Aorta (tissue), 5 donors: Measurements from ENCODE around the gene MBOAT7. TPM values are rescaled to one million over a fixed set of nuclear protein-coding genes. Genes with fewer than 3 reads are reported as not detected.

ENCODE experiments used
- ATAC-seq: fragments of 200-7000 bp; cut with Tn5 transposase; one replicate; pipeline ENCODE4 v1.9.1; 2022; ENCODE audit warnings: moderate library complexity; ENCODE audit not compliant: low FRiP score
- DNase-seq, 2 donors: peaks; one replicate each; pipeline ENCODE4 v3.0.0-alpha.2; 2020
- H3K27ac ChIP-seq, 2 donors: one replicate each; pipeline ENCODE4 v1.5.1; 2013; ENCODE audit warnings: low read length in 2 of 2, mild to moderate bottlenecking in 2 of 2, moderate library complexity in 2 of 2, control low read depth in 1 of 2, inconsistent platforms in 1 of 2, low read depth in 1 of 2
- H3K27me3 ChIP-seq, 2 donors: one replicate each; pipeline ENCODE4 v1.6.1; 2013; ENCODE audit warnings: control low read depth in 1 of 2, low read length in 1 of 2, mild to moderate bottlenecking in 1 of 2, moderate library complexity in 1 of 2; ENCODE audit not compliant: insufficient read depth in 2 of 2, control insufficient read depth in 1 of 2
- H3K36me3 ChIP-seq, 2 donors: one replicate each; pipeline ENCODE4 v1.6.1; 2013; ENCODE audit warnings: control low read depth in 1 of 2, low read length in 1 of 2, mild to moderate bottlenecking in 1 of 2; ENCODE audit not compliant: insufficient read depth in 2 of 2, control insufficient read depth in 1 of 2
- H3K4me1 ChIP-seq, 2 donors: one replicate each; pipeline ENCODE4 v1.6.1; 2013; ENCODE audit warnings: low read length in 2 of 2, control low read depth in 1 of 2, mild to moderate bottlenecking in 1 of 2, moderate library complexity in 1 of 2; ENCODE audit not compliant: insufficient read depth in 2 of 2, control insufficient read depth in 1 of 2
- H3K4me3 ChIP-seq, 2 donors: one replicate each; pipeline ENCODE4 v1.5.1; 2013; ENCODE audit warnings: low read length in 2 of 2, control low read depth in 1 of 2, mild to moderate bottlenecking in 1 of 2
- H3K9me3 ChIP-seq: one replicate; pipeline ENCODE4 v1.6.1; 2013; ENCODE audit warnings: mild to moderate bottlenecking, low read length; ENCODE audit not compliant: control insufficient read depth
- WGBS, 2 donors: extraction: QIAGEN DNeasy Blood & Tissue Kit; methylation state at CpG; one replicate each; pipeline ENCODE4 v1.1.7; 2013; 5-methylcytosine and 5-hydroxymethylcytosine counted together
- intact Hi-C, 2 donors: fragments of 100-400 bp; cut with DNase I; formaldehyde crosslinking; loops; one replicate each; pipeline versions ENCODE4 v1.14.2 to v1.15.0; 2022
- polyA plus RNA-seq, 2 donors: library from polyadenylated mRNA; stranded (reverse); fragments of 200-250 nt; gene quantifications; one replicate each; pipeline ENCODE4 v1.2.3, GENCODE V29; 2013
- total RNA-seq, 2 donors: library from RNA; stranded (reverse); fragmentation: NEBNext Ultra II Directional; extraction: Animal tissue kit (Norgen Biotek cat#: 25700); gene quantifications; one replicate each; pipeline ENCODE4 v1.2.1, GENCODE V29; 2021
- donor health status: healthy with polysubstance abuse.
- donor health status: Bipolar disorder and iron deficiency.
- donor health status: DM: no; HTN: no; CAD: no.
- donor health status: DM: no; HTN: no; CAD: no.
- donor health status: DM: yes; HTN: yes; CAD: no.

Gene MBOAT7
- total and polyA plus RNA-seq, 4 donors = 11.9 to 40.7 (median 26.7) TPM

DNA sequence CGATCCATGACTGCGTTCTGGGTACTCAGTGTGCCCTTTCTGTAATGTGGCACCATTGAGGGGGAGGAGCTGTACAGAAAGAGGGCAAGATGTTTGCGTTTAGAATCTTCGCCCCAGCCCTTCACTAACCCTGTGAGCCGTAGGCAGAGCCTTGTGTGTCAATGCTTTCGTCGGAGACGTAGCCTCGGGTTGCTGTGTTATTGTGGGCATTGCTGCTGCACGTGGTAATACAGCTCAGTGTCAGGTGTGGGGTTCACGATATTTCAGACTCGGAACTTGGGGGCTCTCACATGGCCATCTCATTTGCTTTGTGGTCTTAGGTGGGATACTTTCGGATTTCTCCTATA, 17.4 kb upstream of the MBOAT7 start:
- Histone ChIP-seq H3K36me3 (peaks cover 0 to 9% of the 10 kb centered on the region in 2 donors), H3K4me1 (no peaks in the 10 kb centered on the region), H3K9me3 (no peaks in the 10 kb centered on the region), H3K27ac (no peak overlapping the region), H3K27me3 (no peaks in the 10 kb centered on the region), H3K4me3 (no peak overlapping the region)
- ATAC-seq = no peak
- DNase-seq = peak in 1 of 2 donors; percentile 34
- intact Hi-C loops = no loop called here
- 81 to 82% methylated on average over 13 of the region's 13 CpGs for WGBS, 2 donors

- ATAC-seq (no peak), DNase-seq (peak in 1 of 2 donors; percentile 73)
- intact Hi-C loops = no loop called here
- Histone ChIP-seq H3K27ac (no peak overlapping the region), H3K4me3 (no peak overlapping the region), H3K9me3 (no peaks in the 10 kb centered on the region), H3K27me3 (no peaks in the 10 kb centered on the region), H3K4me1 (no peaks in the 10 kb centered on the region), H3K36me3 (peaks cover 0 to 9% of the 10 kb centered on the region in 2 donors)
- WGBS, 2 donors = 90 to 91% methylated on average over 27 of the region's 27 CpGs
These were observed 16.9 kb upstream of the MBOAT7 start for GRCh38 chr19:54206030-54206830.

GRCh38 chr19:54204767-54205468, 15.5 kb upstream of the MBOAT7 start:
- H3K4me3 ChIP-seq = no peak overlapping the region
- H3K27me3 ChIP-seq = no peaks in the 10 kb centered on the region
- no peaks in the 10 kb centered on the region for H3K4me1 ChIP-seq
- peaks cover 0 to 9% of the 10 kb centered on the region in 2 donors for H3K36me3 ChIP-seq
- intact Hi-C loops = loop anchor here in 1 of 2 donors (5.0 kb wide), 1 partner anchor 38 kb away; no protein-coding TSS in a partner anchor
- no peaks in the 10 kb centered on the region for H3K9me3 ChIP-seq
- ATAC-seq (no peak), DNase-seq (peak in 1 of 2 donors; percentile 7)
- WGBS, 2 donors = 70 to 72% methylated on average over 4 of the region's 4 CpGs
- H3K27ac ChIP-seq = no peak overlapping the region

GRCh38 chr19:54203151-54203611, 13.8 kb upstream of the MBOAT7 start:
- peak in 1 of 2 donors; percentile 6 for DNase-seq
- Histone ChIP-seq H3K4me1 (no peaks in the 10 kb centered on the region), H3K4me3 (no peak overlapping the region), H3K36me3 (peaks cover 0 to 9% of the 10 kb centered on the region in 2 donors), H3K27me3 (no peaks in the 10 kb centered on the region), H3K9me3 (no peaks in the 10 kb centered on the region), H3K27ac (no peak overlapping the region)
- WGBS, 2 donors = 49 to 50% methylated on average over 9 of the region's 9 CpGs
- no peak for ATAC-seq
- intact Hi-C loops = loop anchor here in 1 of 2 donors (5.0 kb wide), 1 partner anchor 36 kb away; no protein-coding TSS in a partner anchor

GRCh38 chr19:54201980-54202379, 12.6 kb upstream of the MBOAT7 start:
- Histone ChIP-seq H3K27me3 (no peaks in the 10 kb centered on the region), H3K27ac (no peak overlapping the region), H3K4me1 (no peaks in the 10 kb centered on the region), H3K9me3 (no peaks in the 10 kb centered on the region), H3K4me3 (no peak overlapping the region), H3K36me3 (peaks cover 0 to 8% of the 10 kb centered on the region in 2 donors)
- WGBS, 2 donors = 71 to 79% methylated on average over 13 of the region's 13 CpGs
- no peak for ATAC-seq
- peak in 1 of 2 donors; percentile 63 for DNase-seq
- intact Hi-C loops = loop anchor here in 1 of 2 donors (2.0 to 5.0 kb wide), 2 partner anchors 35 to 65 kb away; partner anchors contain the start of gene CNOT3

- DNase-seq = peak in 1 of 2 donors; percentile 74
- no peak for ATAC-seq
- H3K27ac ChIP-seq = peak overlapping the region in 1 of 2 donors; percentile 81
- H3K9me3 ChIP-seq = no peaks in the 10 kb centered on the region
- no peaks in the 10 kb centered on the region for H3K4me1 ChIP-seq
- no peaks in the 10 kb centered on the region for H3K27me3 ChIP-seq
- H3K36me3 ChIP-seq = peaks cover 0 to 3% of the 10 kb centered on the region in 2 donors
- 2 to 4% methylated on average over 28 of the region's 28 CpGs for WGBS, 2 donors
- peak overlapping the region; percentile 56 to 59 for H3K4me3 ChIP-seq
- intact Hi-C loops = loop anchor here in 1 of 2 donors (2.0 to 5.0 kb wide), 2 partner anchors 34 to 64 kb away; partner anchors contain the start of gene CNOT3
These were observed 11.9 kb upstream of the MBOAT7 start for GRCh38 chr19:54201172-54201701.

- WGBS, 2 donors = 93 to 94% methylated on average over 16 of the region's 16 CpGs
- Histone ChIP-seq H3K9me3 (no peaks in the 10 kb centered on the region), H3K27ac (no peak overlapping the region), H3K36me3 (peaks cover 0 to 3% of the 10 kb centered on the region in 2 donors), H3K4me1 (no peaks in the 10 kb centered on the region), H3K4me3 (no peak overlapping the region), H3K27me3 (no peaks in the 10 kb centered on the region)
- intact Hi-C loops = loop anchor here in 1 of 2 donors (10.0 kb wide), 1 partner anchor 335 kb away; the partner anchor contains the start of gene MYADM
- DNase-seq (peak in 1 of 2 donors; percentile 47), ATAC-seq (no peak)
These were observed 10.0 kb upstream of the MBOAT7 start for GRCh38 chr19:54199401-54199800.

DNA sequence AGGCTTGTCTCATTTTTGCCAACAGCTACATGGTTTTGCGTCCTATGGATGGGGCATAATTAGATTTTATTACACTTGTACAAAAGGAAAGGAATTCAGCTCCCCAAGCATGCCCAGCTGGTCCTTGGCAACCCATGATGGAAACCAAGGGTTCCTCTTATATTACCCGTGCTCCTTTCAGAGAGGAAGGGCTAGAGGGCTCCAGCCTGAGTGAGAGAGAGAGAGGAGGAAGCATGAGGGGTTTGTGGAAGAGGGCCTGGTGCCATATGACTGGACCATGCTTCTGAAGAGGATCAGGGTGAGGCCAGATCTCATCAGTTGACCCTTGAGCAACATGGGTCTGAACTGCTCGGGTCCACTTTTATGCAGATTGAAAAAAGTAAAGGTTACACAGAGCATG, 7.7 kb upstream of the MBOAT7 start:
- no peaks in the 10 kb centered on the region for H3K9me3 ChIP-seq
- intact Hi-C loops = loop anchor here in 1 of 2 donors (10.0 kb wide), 1 partner anchor 332 kb away; the partner anchor contains the start of gene MYADM
- no peak for ATAC-seq
- no peaks in the 10 kb centered on the region for H3K36me3 ChIP-seq
- DNase-seq = peak; percentile 14 to 43
- H3K4me3 ChIP-seq = no peak overlapping the region
- no peaks in the 10 kb centered on the region for H3K27me3 ChIP-seq
- WGBS, 2 donors = 74 to 82% methylated on average over 3 of the region's 3 CpGs
- H3K27ac ChIP-seq = no peak overlapping the region
- no peaks in the 10 kb centered on the region for H3K4me1 ChIP-seq
